Endothelial cell of umbilical vein (primary cell): ENCODE results near the gene DIAPH2. TPM values are rescaled to one million over a fixed set of nuclear protein-coding genes. Genes with fewer than 3 reads are reported as not detected.

Experiments
- BruUV-seq: library from RNA; stranded (reverse); fragments of 400-500 nt; replicated peaks from 2 replicates; lab custom pipeline; 2021; lab: Mats Ljungman, UMichigan
- CTCF ChIA-PET: fragments of 300-600, 350-600 bp; sonication (Branson Sonifier 250); formaldehyde crosslinking; loops from one replicate; lab custom pipeline; 2021; ENCODE audit warnings: antibody characterized with exemption, inconsistent platforms; lab: Charles Lee
- POLR2A ChIA-PET: fragments of 300-600, 350-600 bp; sonication (Branson Sonifier 250); formaldehyde crosslinking; loops from one replicate; lab custom pipeline; 2021; ENCODE audit warnings: antibody characterized with exemption, inconsistent platforms; lab: Charles Lee
- DNase-seq: peaks from one replicate; pipeline ENCODE4 v3.0.0-alpha.2; 2011; ENCODE audit warnings: low read depth, low spot score
- FAIRE-seq: peaks from 2 replicates; lab custom pipeline; 2011; peaks lifted over from hg19 to GRCh38; lab: Jason Lieb, UNC
- H2AFZ ChIP-seq: 2 replicates; pipeline ENCODE4 v1.6.0; 2012; ENCODE audit warnings: low read depth, low read length, control low read depth, inconsistent platforms
- H3K27ac ChIP-seq: 2 replicates; pipeline ENCODE4 v1.5.1; 2011; ENCODE audit warnings: low read depth, mild to moderate bottlenecking, control low read depth, low read length, moderate library complexity; ENCODE audit not compliant: insufficient read depth
- H3K27me3 ChIP-seq, 2 experiments: 2 replicates each; pipeline versions ENCODE4 v1.6.0 to v1.6.1; 2011; ENCODE audit warnings: low read length in 2 of 2, mixed read lengths in 1 of 2; ENCODE audit not compliant: control insufficient read depth in 2 of 2, insufficient read depth in 2 of 2
- H3K36me3 ChIP-seq, 2 experiments: 2 replicates in 1 of 2; 3 replicates in 1 of 2; pipeline ENCODE4 v1.5.1; 2011; ENCODE audit warnings: low read length in 2 of 2, mild to moderate bottlenecking in 1 of 2, moderate library complexity in 1 of 2; ENCODE audit not compliant: control insufficient read depth in 2 of 2, insufficient read depth in 2 of 2; ENCODE audit errors: extremely low read depth in 1 of 2
- H3K4me1 ChIP-seq: 3 replicates; pipeline ENCODE4 v1.5.1; 2011; ENCODE audit warnings: mild to moderate bottlenecking, low read length; ENCODE audit not compliant: control insufficient read depth, insufficient read depth; ENCODE audit errors: extremely low read depth
- H3K4me2 ChIP-seq: 2 replicates; pipeline ENCODE4 v1.6.1; 2011; ENCODE audit warnings: low read length, control low read depth, mixed read lengths; ENCODE audit not compliant: insufficient read depth
- H3K4me3 ChIP-seq, 3 experiments: fragments of 200-600 bp in 1 of 3; sonication (generic), shearing (Covaris generic) in 1 of 3; replicated peaks in 1 of 3; 2 replicates each; pipeline ENCODE4 v1.5.1; 2011 to 2016; ENCODE audit warnings: control low read depth in 3 of 3, low read length in 3 of 3, mild to moderate bottlenecking in 2 of 3, inconsistent platforms in 1 of 3, low read depth in 1 of 3, moderate library complexity in 1 of 3; ENCODE audit not compliant: insufficient read depth in 1 of 3
- H3K79me2 ChIP-seq: 2 replicates; pipeline ENCODE4 v1.6.0; 2012; ENCODE audit warnings: low read length, inconsistent platforms; ENCODE audit not compliant: control insufficient read depth, insufficient read depth
- H3K9ac ChIP-seq: replicated peaks from 2 replicates; pipeline ENCODE3; 2011; ENCODE audit warnings: low read length, control low read depth; ENCODE audit not compliant: insufficient read depth; ENCODE audit errors: extremely low read depth
- H3K9me1 ChIP-seq: replicated peaks from 3 replicates; pipeline ENCODE4 v1.6.0; 2011; ENCODE audit warnings: mild to moderate bottlenecking, low read length; ENCODE audit not compliant: control insufficient read depth, insufficient read depth; ENCODE audit errors: extremely low read depth
- H3K9me3 ChIP-seq: replicated peaks from 2 replicates; pipeline ENCODE4 v1.5.1; 2012; ENCODE audit warnings: low read length, inconsistent platforms; ENCODE audit not compliant: control insufficient read depth, insufficient read depth
- H4K20me1 ChIP-seq: replicated peaks from 2 replicates; pipeline ENCODE3; 2011; ENCODE audit warnings: mild to moderate bottlenecking, low read length; ENCODE audit not compliant: control insufficient read depth, insufficient read depth; ENCODE audit errors: extremely low read depth
- CTCF ChIP-seq, 2 donors: IDR thresholded peaks; 1 replicate in 1 of 2; 2 replicates in 1 of 2; pipeline ENCODE4 v1.5.1; 2011; ENCODE audit warnings: low read length in 2 of 2, mild to moderate bottlenecking in 2 of 2, moderate library complexity in 2 of 2, control low read depth in 1 of 2, inconsistent platforms in 1 of 2, low read depth in 1 of 2; ENCODE audit not compliant: insufficient read depth in 1 of 2; ENCODE audit errors: extremely low read depth in 1 of 2
- EZH2 ChIP-seq: IDR thresholded peaks from 2 replicates; pipeline ENCODE4 v1.6.1; 2012; ENCODE audit warnings: borderline replicate concordance, low read depth, mild to moderate bottlenecking, moderate library complexity, low read length, inconsistent platforms; ENCODE audit not compliant: severe bottlenecking
- FOS ChIP-seq: IDR thresholded peaks from 2 replicates; pipeline ENCODE4 v1.6.1; 2011; ENCODE audit warnings: mild to moderate bottlenecking, low read length, moderate library complexity, borderline replicate concordance; ENCODE audit not compliant: insufficient read depth
- GATA2 ChIP-seq: IDR thresholded peaks from 2 replicates; pipeline ENCODE4 v1.7.0; 2011; ENCODE audit warnings: low read depth, mild to moderate bottlenecking, moderate library complexity, mixed read lengths, low read length; ENCODE audit not compliant: insufficient read length, insufficient read depth
- JUN ChIP-seq: IDR thresholded peaks from 2 replicates; pipeline ENCODE4 v1.6.1; 2011; ENCODE audit warnings: borderline replicate concordance, low read depth; ENCODE audit not compliant: insufficient read length, insufficient read depth
- MAX ChIP-seq: IDR thresholded peaks from 2 replicates; pipeline ENCODE4 v1.6.1; 2011; ENCODE audit not compliant: insufficient read depth, insufficient read length
- MYC ChIP-seq: IDR thresholded peaks from one replicate; pipeline ENCODE4 v1.6.1; 2011; ENCODE audit warnings: mild to moderate bottlenecking, low read depth, low read length
- POLR2A ChIP-seq: IDR thresholded peaks from 2 replicates; pipeline ENCODE4 v1.6.1; 2012; ENCODE audit warnings: low read depth, mild to moderate bottlenecking, control low read depth, low read length
- POLR2AphosphoS5 ChIP-seq: IDR thresholded peaks from 2 replicates; pipeline ENCODE4 v1.6.1; 2012; ENCODE audit warnings: low read depth, mild to moderate bottlenecking, control low read depth, low read length, moderate library complexity; ENCODE audit not compliant: insufficient read depth
- dilution Hi-C: fragments of 300-500 bp; cut with MboI; formaldehyde crosslinking; loops from one replicate; pipeline ENCODE4 v1.15.0; 2019; ENCODE audit warnings: low sequenced_read_pairs; ENCODE audit not compliant: extremely low pct_ligation_motif_present
- intact Hi-C: fragments of 100-400 bp; cut with micrococcal nuclease; formaldehyde crosslinking; loops from one replicate; pipeline ENCODE4 v1.10.0; 2022
- polyA plus RNA-seq, 4 experiments: library from polyadenylated mRNA; depleted of rRNA in 3 of 4; stranded (reverse) in 3 of 4; unstranded in 1 of 4; fragments of >200 nt; gene quantifications; 2 replicates each; pipeline versions ENCODE4 v1.2.1 to v1.2.3, GENCODE V29; 2011 to 2012; ENCODE audit warnings: missing spikeins in 1 of 4
- total RNA-seq: library from RNA; stranded (reverse); gene quantifications from 2 replicates; pipeline ENCODE4 v1.2.3, GENCODE V29; 2021

The DIAPH2 gene
- total and polyA plus RNA-seq, 2 donors (not counting 3 experiments of a cell fraction or from before 2014, with no cell fraction given), result 3.0 to 30.0 TPM

- no peak overlapping the region for H3K27ac ChIP-seq
- no peaks in the 10 kb centered on the region for H3K79me2 ChIP-seq
- no peaks in the 10 kb centered on the region for H3K36me3 ChIP-seq
- FAIRE-seq, result no peak
- dilution Hi-C loops, result no loop called here
- TF ChIP-seq GATA2, result no peak
- TF ChIP-seq POLR2AphosphoS5, result no peak
- TF ChIP-seq MYC, result no peak
- no peak for TF ChIP-seq EZH2
- TF ChIP-seq CTCF (IDR thresholded peaks at IDR 0.05; ENCODE audit: extremely low read depth in 1 of 2, insufficient read depth in 1 of 2, low read depth in 1 of 2, low read length in 2 of 2), result no peak
- no peak for TF ChIP-seq FOS
- TF ChIP-seq MAX, result no peak
- no peak for TF ChIP-seq POLR2A
- no peak for TF ChIP-seq JUN
- CTCF ChIA-PET, result no interaction called here
- H3K9me1 ChIP-seq, result no peaks in the 10 kb centered on the region
- peaks cover 4% of the 10 kb centered on the region for H3K4me1 ChIP-seq
- H3K9me3 ChIP-seq, result no peaks in the 10 kb centered on the region
- no peak overlapping the region for H3K4me2 ChIP-seq
- no peak overlapping the region for H3K9ac ChIP-seq
- POLR2A ChIA-PET, result no interaction called here
- H4K20me1 ChIP-seq, result no peaks in the 10 kb centered on the region
- no peak overlapping the region for H3K4me3 ChIP-seq
- no TSS peak for BruUV-seq
- no peak for DNase-seq
- no peaks in the 10 kb centered on the region for H3K27me3 ChIP-seq
- intact Hi-C loops, result no loop called here
- no peak overlapping the region for H2AFZ ChIP-seq
Measured at GRCh38 chrX:97011540-97011939, 326.9 kb downstream of the DIAPH2 start.
